DND-41 (cell line): ENCODE data around the gene DOK4.

Source experiments
- CTCF ChIP-seq: IDR thresholded peaks from 2 replicates; pipeline ENCODE4 v1.5.1; 2012; ENCODE audit warnings: borderline replicate concordance, low read length, moderate library complexity, mild to moderate bottlenecking; ENCODE audit not compliant: poor library complexity, severe bottlenecking; ENCODE audit errors: extremely low read depth
- EZH2 ChIP-seq: IDR thresholded peaks from 3 replicates; pipeline ENCODE4 v1.6.1; 2012; ENCODE audit warnings: borderline replicate concordance, low read depth, mild to moderate bottlenecking, moderate library complexity, low read length, inconsistent platforms; ENCODE audit not compliant: severe bottlenecking

DNA sequence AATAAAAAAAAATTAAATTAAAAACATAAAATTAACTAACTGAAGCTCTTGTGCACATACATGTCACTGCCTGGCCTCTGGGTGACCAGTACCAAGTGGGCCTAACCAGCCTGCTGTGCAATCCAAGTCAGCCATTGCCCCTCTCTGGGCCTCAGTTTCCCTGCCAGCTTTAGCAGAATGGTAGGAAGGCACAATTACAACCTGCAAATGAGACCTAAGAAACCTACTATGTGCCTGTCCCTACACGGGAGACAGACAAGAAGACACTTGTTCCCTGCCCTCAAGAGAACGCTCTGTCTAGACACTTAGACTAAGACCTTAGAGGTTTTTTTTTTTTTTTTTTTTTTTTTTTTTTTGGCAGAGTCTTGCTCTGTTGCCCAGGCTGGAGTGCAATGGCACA is 40.8 kb downstream of the DOK4 start:
- TF ChIP-seq CTCF (no peak), EZH2 (no peak)
